Endothelial cell of umbilical vein (primary cell): Measurements from ENCODE around the gene P2RY11. TPM values are rescaled to one million over a fixed set of nuclear protein-coding genes. Genes with fewer than 3 reads are reported as not detected.
A peak's percentile ranks its signal among the peaks of the same experiment; 100 is the strongest.

ENCODE experiments used
- BruUV-seq: library from RNA; stranded (reverse); fragments of 400-500 nt; replicated peaks from 2 replicates; lab custom pipeline; 2021; lab: Mats Ljungman, UMichigan
- CTCF ChIA-PET: fragments of 300-600, 350-600 bp; sonication (Branson Sonifier 250); formaldehyde crosslinking; loops from one replicate; lab custom pipeline; 2021; ENCODE audit warnings: antibody characterized with exemption, inconsistent platforms; lab: Charles Lee
- POLR2A ChIA-PET: fragments of 300-600, 350-600 bp; sonication (Branson Sonifier 250); formaldehyde crosslinking; loops from one replicate; lab custom pipeline; 2021; ENCODE audit warnings: antibody characterized with exemption, inconsistent platforms; lab: Charles Lee
- DNase-seq: peaks from one replicate; pipeline ENCODE4 v3.0.0-alpha.2; 2011; ENCODE audit warnings: low read depth, low spot score
- FAIRE-seq: peaks from 2 replicates; lab custom pipeline; 2011; peaks lifted over from hg19 to GRCh38; lab: Jason Lieb, UNC
- H2AFZ ChIP-seq: 2 replicates; pipeline ENCODE4 v1.6.0; 2012; ENCODE audit warnings: low read depth, low read length, control low read depth, inconsistent platforms
- H3K27ac ChIP-seq: 2 replicates; pipeline ENCODE4 v1.5.1; 2011; ENCODE audit warnings: low read depth, mild to moderate bottlenecking, control low read depth, low read length, moderate library complexity; ENCODE audit not compliant: insufficient read depth
- H3K27me3 ChIP-seq, 2 experiments: 2 replicates each; pipeline versions ENCODE4 v1.6.0 to v1.6.1; 2011; ENCODE audit warnings: low read length in 2 of 2, mixed read lengths in 1 of 2; ENCODE audit not compliant: control insufficient read depth in 2 of 2, insufficient read depth in 2 of 2
- H3K36me3 ChIP-seq, 2 experiments: 2 replicates in 1 of 2; 3 replicates in 1 of 2; pipeline ENCODE4 v1.5.1; 2011; ENCODE audit warnings: low read length in 2 of 2, mild to moderate bottlenecking in 1 of 2, moderate library complexity in 1 of 2; ENCODE audit not compliant: control insufficient read depth in 2 of 2, insufficient read depth in 2 of 2; ENCODE audit errors: extremely low read depth in 1 of 2
- H3K4me1 ChIP-seq: 3 replicates; pipeline ENCODE4 v1.5.1; 2011; ENCODE audit warnings: mild to moderate bottlenecking, low read length; ENCODE audit not compliant: control insufficient read depth, insufficient read depth; ENCODE audit errors: extremely low read depth
- H3K4me2 ChIP-seq: 2 replicates; pipeline ENCODE4 v1.6.1; 2011; ENCODE audit warnings: low read length, control low read depth, mixed read lengths; ENCODE audit not compliant: insufficient read depth
- H3K4me3 ChIP-seq, 3 experiments: fragments of 200-600 bp in 1 of 3; sonication (generic), shearing (Covaris generic) in 1 of 3; replicated peaks in 1 of 3; 2 replicates each; pipeline ENCODE4 v1.5.1; 2011 to 2016; ENCODE audit warnings: control low read depth in 3 of 3, low read length in 3 of 3, mild to moderate bottlenecking in 2 of 3, inconsistent platforms in 1 of 3, low read depth in 1 of 3, moderate library complexity in 1 of 3; ENCODE audit not compliant: insufficient read depth in 1 of 3
- H3K79me2 ChIP-seq: 2 replicates; pipeline ENCODE4 v1.6.0; 2012; ENCODE audit warnings: low read length, inconsistent platforms; ENCODE audit not compliant: control insufficient read depth, insufficient read depth
- H3K9ac ChIP-seq: replicated peaks from 2 replicates; pipeline ENCODE3; 2011; ENCODE audit warnings: low read length, control low read depth; ENCODE audit not compliant: insufficient read depth; ENCODE audit errors: extremely low read depth
- H3K9me1 ChIP-seq: replicated peaks from 3 replicates; pipeline ENCODE4 v1.6.0; 2011; ENCODE audit warnings: mild to moderate bottlenecking, low read length; ENCODE audit not compliant: control insufficient read depth, insufficient read depth; ENCODE audit errors: extremely low read depth
- H3K9me3 ChIP-seq: replicated peaks from 2 replicates; pipeline ENCODE4 v1.5.1; 2012; ENCODE audit warnings: low read length, inconsistent platforms; ENCODE audit not compliant: control insufficient read depth, insufficient read depth
- H4K20me1 ChIP-seq: replicated peaks from 2 replicates; pipeline ENCODE3; 2011; ENCODE audit warnings: mild to moderate bottlenecking, low read length; ENCODE audit not compliant: control insufficient read depth, insufficient read depth; ENCODE audit errors: extremely low read depth
- FOS ChIP-seq: IDR thresholded peaks from 2 replicates; pipeline ENCODE4 v1.6.1; 2011; ENCODE audit warnings: mild to moderate bottlenecking, low read length, moderate library complexity, borderline replicate concordance; ENCODE audit not compliant: insufficient read depth
- MYC ChIP-seq: IDR thresholded peaks from one replicate; pipeline ENCODE4 v1.6.1; 2011; ENCODE audit warnings: mild to moderate bottlenecking, low read depth, low read length
- POLR2A ChIP-seq: IDR thresholded peaks from 2 replicates; pipeline ENCODE4 v1.6.1; 2012; ENCODE audit warnings: low read depth, mild to moderate bottlenecking, control low read depth, low read length
- POLR2AphosphoS5 ChIP-seq: IDR thresholded peaks from 2 replicates; pipeline ENCODE4 v1.6.1; 2012; ENCODE audit warnings: low read depth, mild to moderate bottlenecking, control low read depth, low read length, moderate library complexity; ENCODE audit not compliant: insufficient read depth
- dilution Hi-C: fragments of 300-500 bp; cut with MboI; formaldehyde crosslinking; loops from one replicate; pipeline ENCODE4 v1.15.0; 2019; ENCODE audit warnings: low sequenced_read_pairs; ENCODE audit not compliant: extremely low pct_ligation_motif_present
- intact Hi-C: fragments of 100-400 bp; cut with micrococcal nuclease; formaldehyde crosslinking; loops from one replicate; pipeline ENCODE4 v1.10.0; 2022
- polyA plus RNA-seq, 4 experiments: library from polyadenylated mRNA; depleted of rRNA in 3 of 4; stranded (reverse) in 3 of 4; unstranded in 1 of 4; fragments of >200 nt; gene quantifications; 2 replicates each; pipeline versions ENCODE4 v1.2.1 to v1.2.3, GENCODE V29; 2011 to 2012; ENCODE audit warnings: missing spikeins in 1 of 4
- total RNA-seq: library from RNA; stranded (reverse); gene quantifications from 2 replicates; pipeline ENCODE4 v1.2.3, GENCODE V29; 2021
- TF ChIP-seq, protein P1 (sequence below): IDR thresholded peaks from 2 replicates; pipeline ENCODE4 v1.6.1; 2011; ENCODE audit not compliant: insufficient read depth, insufficient read length

Gene P2RY11
- total and polyA plus RNA-seq, 2 donors (not counting 3 experiments of a cell fraction or from before 2014, with no cell fraction given): 3.6 to 14.6 TPM

DNA sequence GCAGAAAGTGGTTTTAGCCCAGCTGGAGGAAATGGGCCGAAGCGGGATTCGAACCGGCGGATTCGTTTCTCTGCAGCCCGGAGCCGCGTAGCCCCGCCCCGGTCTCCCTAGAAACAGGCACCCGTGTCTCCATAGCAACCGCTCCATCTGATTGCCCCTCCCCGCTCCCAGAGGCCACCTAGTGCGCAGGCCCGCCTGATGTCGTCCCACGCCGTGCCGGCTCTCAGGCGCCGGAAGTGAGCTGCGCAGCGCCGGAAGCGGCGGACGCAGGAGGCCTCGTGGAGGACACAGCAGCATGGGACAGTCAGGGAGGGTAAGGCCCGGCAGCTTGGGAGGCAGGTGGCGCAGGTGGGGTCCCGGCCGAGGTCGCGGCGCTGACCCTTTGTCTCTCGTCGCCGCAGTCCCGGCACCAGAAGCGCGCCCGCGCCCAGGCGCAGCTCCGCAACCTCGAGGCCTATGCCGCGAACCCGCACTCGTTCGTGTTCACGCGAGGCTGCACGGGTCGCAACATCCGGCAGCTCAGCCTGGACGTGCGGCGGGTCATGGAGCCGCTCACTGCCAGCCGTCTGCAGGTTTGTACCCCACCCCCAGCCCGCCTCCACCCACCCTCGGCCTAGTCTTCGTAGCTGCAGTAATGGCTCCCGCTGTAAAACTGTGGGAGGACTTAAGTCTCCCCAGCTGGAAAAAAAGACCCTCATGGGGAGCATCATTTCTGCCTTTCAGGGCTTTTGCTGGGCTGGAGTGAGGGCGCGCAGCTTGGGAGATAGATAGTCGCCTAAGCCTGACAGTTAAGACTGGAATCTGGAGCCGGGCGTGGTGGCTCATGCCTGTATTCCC lies 5.2 kb upstream of the P2RY11 start, which contains the start of gene PPAN:
Gene PPAN (plus strand): TSS at position 263 of the 837 bp plus-strand sequence. CDS start 33 bp downstream, at position 296.
- intact Hi-C loops (loop anchor here (1.0 to 10.0 kb wide), 2 partner anchors 10 to 88 kb away; partner anchors contain the start of gene DNMT1), dilution Hi-C loops (no loop called here)
- no peaks in the 10 kb centered on the region for H3K9me1 ChIP-seq
- no peaks in the 10 kb centered on the region for H3K9me3 ChIP-seq
- ChIA-PET POLR2A (interaction anchor here (0.8 to 1.9 kb wide), 2 partner anchors 10 to 227 kb away, joined by 4 to 11 read pairs; no protein-coding TSS in a partner anchor), CTCF (interaction anchor here (0.6 to 2.1 kb wide), 6 partner anchors 8 to 311 kb away, joined by 3 to 13 read pairs (median 3); no protein-coding TSS in a partner anchor)
- H3K27me3 ChIP-seq: no peaks in the 10 kb centered on the region
- no TSS peak for BruUV-seq
- H3K4me1 ChIP-seq: peaks cover 9% of the 10 kb centered on the region
- H3K27ac ChIP-seq: peak within 1 kb of the TSS; percentile 50
- peak within 1 kb of the TSS; percentile 85 for H3K9ac ChIP-seq
- no peaks in the 10 kb centered on the region for H4K20me1 ChIP-seq
- peak within 1 kb of the TSS; percentile 73 for H2AFZ ChIP-seq
- FAIRE-seq: peak; percentile 100
- H3K79me2 ChIP-seq: peaks cover 28% of the 10 kb centered on the region
- peaks cover 5 to 31% of the 10 kb centered on the region in 2 experiments for H3K36me3 ChIP-seq
- H3K4me2 ChIP-seq: peak within 1 kb of the TSS; percentile 95
- TF ChIP-seq, protein P1, sequence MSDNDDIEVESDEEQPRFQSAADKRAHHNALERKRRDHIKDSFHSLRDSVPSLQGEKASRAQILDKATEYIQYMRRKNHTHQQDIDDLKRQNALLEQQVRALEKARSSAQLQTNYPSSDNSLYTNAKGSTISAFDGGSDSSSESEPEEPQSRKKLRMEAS: peak; percentile 85
- TF ChIP-seq POLR2A (peak; percentile 89), FOS (no peak), POLR2AphosphoS5 (peak; percentile 93), MYC (peak; percentile 98)
- peak; percentile 98 for DNase-seq
- peak within 1 kb of the TSS; percentile 87 to 98 (median 95) for H3K4me3 ChIP-seq
